Measurements from ENCODE around the gene PMM2.
"Not testable (repeated sequence)": the region's sequence is repeated elsewhere in the genome, so short reads cannot be mapped to it uniquely, and the experiment has no call there.

The PMM2 gene

GRCh38 chr16:8869212-8869987 lies 71.8 kb downstream of the PMM2 start:
- no peak for DNase-seq

- not testable (repeated sequence) for DNase-seq
Measured at GRCh38 chr16:8869988-8870241, 72.3 kb downstream of the PMM2 start.

- no peak for DNase-seq
Measured at GRCh38 chr16:8872071-8872470, 74.4 kb downstream of the PMM2 start.

- DNase-seq: no peak
Measured at GRCh38 chr16:8872967-8873865, 75.6 kb downstream of the PMM2 start.

- DNase-seq: not testable (repeated sequence)
Measured at GRCh38 chr16:8873866-8874195, 76.2 kb downstream of the PMM2 start.

- DNase-seq: no peak
Measured at GRCh38 chr16:8874388-8874787, 76.7 kb downstream of the PMM2 start.

- DNase-seq: not testable (repeated sequence)
Measured at GRCh38 chr16:8875317-8875716, 77.7 kb downstream of the PMM2 start.

- DNase-seq: no peak
Measured at GRCh38 chr16:8877894-8878522, 80.4 kb downstream of the PMM2 start.

- DNase-seq: no peak
Measured at GRCh38 chr16:8878523-8878911, 80.9 kb downstream of the PMM2 start.

GRCh38 chr16:8880839-8881510 lies 83.3 kb downstream of the PMM2 start:
- DNase-seq: no peak

GRCh38 chr16:8882041-8882617 lies 84.5 kb downstream of the PMM2 start, which contains the start of gene LITAFD:
TSS of gene LITAFD (plus strand) at chr16:8882351. CDS start at chr16:8884356, 2,005 bp downstream.
- no peak for DNase-seq

- no peak for DNase-seq
Measured at GRCh38 chr16:8882725-8883377, 85.2 kb downstream of the PMM2 start.

- no peak for DNase-seq
Measured at GRCh38 chr16:8885674-8886592, 88.3 kb downstream of the PMM2 start.

- DNase-seq: no peak
Measured at GRCh38 chr16:8886593-8887430, 89.2 kb downstream of the PMM2 start.

GRCh38 chr16:8887431-8887765 lies 89.8 kb downstream of the PMM2 start:
- no peak for DNase-seq

GRCh38 chr16:8887952-8888560 lies 90.4 kb downstream of the PMM2 start:
- DNase-seq: no peak

- no peak for DNase-seq
Measured at GRCh38 chr16:8888951-8889892, 91.6 kb downstream of the PMM2 start.

GRCh38 chr16:8889893-8890548 lies 92.4 kb downstream of the PMM2 start:
- no peak for DNase-seq
